ENCODE results near the gene MARK4.
"Not testable (repeated sequence)": the region's sequence is repeated elsewhere in the genome, so short reads cannot be mapped to it uniquely, and the experiment has no call there.

Gene MARK4

DNA sequence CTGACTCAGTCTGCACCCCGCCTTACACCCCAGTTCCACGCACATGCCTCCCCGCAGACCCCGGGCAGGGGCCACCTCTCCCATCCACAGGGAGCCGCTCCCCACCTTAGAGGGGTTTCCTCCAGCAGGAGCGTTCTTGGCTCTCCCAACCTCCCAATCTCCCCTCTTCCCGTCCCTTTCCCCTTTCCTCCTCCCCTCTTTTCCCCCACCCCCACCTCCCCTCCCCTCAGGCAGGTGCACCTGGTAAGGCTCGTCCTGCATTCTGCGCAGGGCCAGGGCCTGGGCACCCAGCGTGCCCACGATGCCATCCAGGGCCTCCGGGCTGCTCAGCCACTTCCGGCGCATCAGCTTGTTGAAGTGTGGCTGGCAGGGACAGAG, 33.1 kb upstream of the MARK4 start:
- peaks cover 35% of the 10 kb centered on the region for H3K27me3 ChIP-seq (ENCODE audit: control insufficient read depth, insufficient read depth, low read length, poor library complexity, severe bottlenecking)
- no peak overlapping the region for H3K27ac ChIP-seq (ENCODE audit: insufficient read depth, low read depth, low read length, poor library complexity, severe bottlenecking)
- H3K36me3 ChIP-seq (ENCODE audit: control insufficient read depth, insufficient read depth, low read length), result no peaks in the 10 kb centered on the region
- H3K4me3 ChIP-seq (ENCODE audit: insufficient read depth, low read depth, low read length), result no peak overlapping the region
- 77 to 84% methylated on average over 14 of the region's 14 CpGs for WGBS, 2 experiments
- no peaks in the 10 kb centered on the region for H3K9me3 ChIP-seq (ENCODE audit: control insufficient read depth, low read length)
- H3K4me1 ChIP-seq (ENCODE audit: control insufficient read depth, insufficient read depth, low read length), result no peaks in the 10 kb centered on the region

DNA sequence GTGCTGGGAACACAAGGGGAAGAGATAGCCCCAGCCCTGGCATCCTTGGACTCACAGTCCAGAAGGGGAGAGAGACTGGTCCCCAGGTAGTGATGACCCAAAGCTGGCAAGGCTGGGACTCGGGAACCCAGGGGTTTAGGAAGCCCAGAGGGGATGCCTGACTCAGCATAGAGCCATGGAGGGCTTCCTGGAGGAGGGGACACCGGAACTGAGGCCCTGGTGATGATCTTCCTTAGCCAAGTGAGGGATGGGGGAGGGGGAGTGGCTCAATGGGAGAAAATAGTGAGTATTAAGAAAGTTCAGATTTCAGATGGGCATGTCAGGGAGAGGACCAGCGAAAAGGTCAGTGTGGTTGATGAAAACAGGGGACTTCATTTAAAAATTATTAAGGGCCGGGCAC, 32.6 kb upstream of the MARK4 start:
- no peak overlapping the region for H3K4me3 ChIP-seq (ENCODE audit: insufficient read depth, low read depth, low read length)
- no peak overlapping the region for H3K27ac ChIP-seq (ENCODE audit: insufficient read depth, low read depth, low read length, poor library complexity, severe bottlenecking)

DNA sequence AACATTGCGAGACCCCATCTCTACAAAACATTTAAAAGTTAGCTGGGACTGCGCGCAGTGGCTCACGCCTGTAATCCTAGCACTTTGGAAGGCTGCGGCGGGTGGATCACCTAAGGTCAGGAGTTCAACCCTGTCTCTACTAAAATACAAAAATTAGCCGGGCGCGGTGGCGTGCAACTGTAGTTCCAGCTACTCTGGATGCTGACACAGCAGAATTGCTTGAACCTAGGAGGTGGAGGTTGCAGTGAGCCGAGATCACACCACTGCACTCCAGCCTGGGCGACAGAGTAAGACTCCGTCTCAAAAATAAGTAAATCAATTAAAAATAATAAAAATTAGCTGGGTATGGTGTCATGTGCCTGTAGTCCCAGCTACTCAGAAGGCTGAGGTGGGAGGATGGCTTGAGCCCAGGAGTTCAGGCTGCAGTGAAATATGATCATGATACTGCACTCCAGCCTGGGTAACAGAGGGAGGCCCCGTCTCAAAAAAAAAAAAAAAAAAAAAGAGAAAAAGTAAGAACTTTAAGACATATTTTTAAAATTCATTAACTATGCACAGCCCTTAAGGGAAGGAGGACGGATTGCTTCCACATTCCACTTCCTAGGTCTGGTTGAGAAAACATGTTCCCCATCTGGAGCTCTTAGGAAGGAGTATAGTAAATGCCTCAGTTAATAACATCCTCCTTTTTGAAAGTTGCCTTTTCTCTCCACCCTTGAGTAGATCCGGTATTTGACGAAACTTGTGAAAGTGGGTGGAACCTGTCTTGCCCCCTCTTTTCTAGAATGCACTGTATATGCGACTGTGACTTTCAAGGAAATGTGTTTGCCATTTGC, 31.9 kb upstream of the MARK4 start:
- H3K4me3 ChIP-seq (ENCODE audit: insufficient read depth, low read depth, low read length), result no peak overlapping the region
- no peaks in the 10 kb centered on the region for H3K4me1 ChIP-seq (ENCODE audit: control insufficient read depth, insufficient read depth, low read length)
- no peak overlapping the region for H3K27ac ChIP-seq (ENCODE audit: insufficient read depth, low read depth, low read length, poor library complexity, severe bottlenecking)
- no peaks in the 10 kb centered on the region for H3K9me3 ChIP-seq (ENCODE audit: control insufficient read depth, low read length)
- peaks cover 35% of the 10 kb centered on the region for H3K27me3 ChIP-seq (ENCODE audit: control insufficient read depth, insufficient read depth, low read length, poor library complexity, severe bottlenecking)
- WGBS, 2 experiments, result 89 to 93% methylated on average over 15 to 17 of the region's 18 CpGs
- H3K36me3 ChIP-seq (ENCODE audit: control insufficient read depth, insufficient read depth, low read length), result no peaks in the 10 kb centered on the region

More for the DNA sequence above, 32.6 kb upstream of the MARK4 start:
- Histone ChIP-seq H3K27me3 (ENCODE audit: control insufficient read depth, insufficient read depth, low read length, poor library complexity, severe bottlenecking) (peaks cover 35% of the 10 kb centered on the region), H3K4me1 (ENCODE audit: control insufficient read depth, insufficient read depth, low read length) (no peaks in the 10 kb centered on the region), H3K36me3 (ENCODE audit: control insufficient read depth, insufficient read depth, low read length) (no peaks in the 10 kb centered on the region), H3K9me3 (ENCODE audit: control insufficient read depth, low read length) (no peaks in the 10 kb centered on the region)
- WGBS, 2 experiments, result 75 to 77% methylated on average over 4 of the region's 4 CpGs

DNA sequence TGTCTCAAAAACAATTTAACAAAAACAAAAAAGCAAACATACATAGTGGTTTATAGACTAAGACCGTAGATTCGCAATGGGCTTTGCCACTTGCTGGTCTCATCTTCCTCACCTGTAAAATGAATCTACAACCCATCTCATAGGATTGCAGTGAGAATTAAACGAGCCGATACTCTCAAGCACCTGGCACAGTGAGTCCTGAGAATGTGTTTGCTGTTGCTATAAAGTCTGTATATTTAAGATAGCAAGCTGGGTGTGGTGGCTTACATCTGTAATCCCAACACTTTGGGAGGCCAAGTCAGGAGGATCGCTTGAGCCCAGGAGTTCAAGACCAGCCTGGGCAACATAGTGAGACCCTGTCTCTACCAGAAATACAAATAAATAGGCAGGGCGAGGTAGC, 28.3 kb upstream of the MARK4 start:
- peaks cover 8% of the 10 kb centered on the region for H3K27me3 ChIP-seq (ENCODE audit: control insufficient read depth, insufficient read depth, low read length, poor library complexity, severe bottlenecking)
- 87 to 95% methylated on average over 6 of the region's 6 CpGs for WGBS, 2 experiments

DNA sequence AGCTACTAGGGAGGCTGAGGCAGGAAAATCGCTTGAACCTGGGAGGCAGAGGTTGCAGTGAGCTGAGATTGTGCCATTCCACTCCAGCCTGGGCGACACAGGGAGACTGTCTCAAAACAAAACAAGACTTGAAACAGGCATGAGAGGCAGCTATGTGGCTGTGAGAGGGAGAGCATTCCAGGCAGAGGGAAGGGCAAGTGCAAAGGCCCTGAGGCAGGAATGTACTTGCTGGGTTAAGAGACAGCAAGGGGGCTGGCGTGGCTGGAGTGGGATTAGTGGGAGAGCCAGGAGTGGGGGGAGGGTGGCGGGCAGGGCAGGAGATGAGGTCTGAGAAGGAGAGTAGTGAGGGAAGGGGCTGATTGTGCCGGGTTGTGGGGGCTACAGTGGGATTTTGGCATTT, 27.2 kb upstream of the MARK4 start:
- H3K27me3 ChIP-seq (ENCODE audit: control insufficient read depth, insufficient read depth, low read length, poor library complexity, severe bottlenecking), result no peaks in the 10 kb centered on the region
- H3K4me3 ChIP-seq (ENCODE audit: insufficient read depth, low read depth, low read length), result no peak overlapping the region
- no peaks in the 10 kb centered on the region for H3K4me1 ChIP-seq (ENCODE audit: control insufficient read depth, insufficient read depth, low read length)
- no peaks in the 10 kb centered on the region for H3K9me3 ChIP-seq (ENCODE audit: control insufficient read depth, low read length)
- no peaks in the 10 kb centered on the region for H3K36me3 ChIP-seq (ENCODE audit: control insufficient read depth, insufficient read depth, low read length)
- WGBS, 2 experiments, result 88 to 93% methylated on average over 5 of the region's 5 CpGs
- H3K27ac ChIP-seq (ENCODE audit: insufficient read depth, low read depth, low read length, poor library complexity, severe bottlenecking), result no peak overlapping the region

More for the DNA sequence above, 28.3 kb upstream of the MARK4 start:
- Histone ChIP-seq H3K27ac (ENCODE audit: insufficient read depth, low read depth, low read length, poor library complexity, severe bottlenecking) (no peak overlapping the region), H3K4me3 (ENCODE audit: insufficient read depth, low read depth, low read length) (no peak overlapping the region), H3K4me1 (ENCODE audit: control insufficient read depth, insufficient read depth, low read length) (no peaks in the 10 kb centered on the region), H3K36me3 (ENCODE audit: control insufficient read depth, insufficient read depth, low read length) (no peaks in the 10 kb centered on the region), H3K9me3 (ENCODE audit: control insufficient read depth, low read length) (no peaks in the 10 kb centered on the region)

DNA sequence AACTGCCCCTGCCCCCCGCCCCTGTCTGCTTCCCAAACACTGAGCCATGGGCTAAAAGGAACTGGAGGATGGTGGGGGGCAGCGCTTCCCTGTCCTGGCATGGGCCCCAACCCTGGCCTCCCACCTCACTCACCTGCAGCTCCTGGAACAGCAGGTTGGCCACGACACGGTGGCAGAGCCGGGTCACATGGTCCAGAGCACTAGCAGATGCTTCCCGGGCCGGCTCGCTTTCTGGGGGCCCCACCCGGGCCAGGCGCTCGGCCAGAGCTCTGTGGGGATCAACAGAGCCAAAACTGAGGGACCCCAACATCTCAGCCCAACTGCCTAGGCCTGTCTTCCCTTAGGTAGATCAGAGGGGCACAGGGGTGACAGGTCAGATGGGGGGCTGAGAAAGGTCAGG, 26.4 kb upstream of the MARK4 start:
- Histone ChIP-seq H3K4me1 (ENCODE audit: control insufficient read depth, insufficient read depth, low read length) (no peaks in the 10 kb centered on the region), H3K4me3 (ENCODE audit: insufficient read depth, low read depth, low read length) (no peak overlapping the region), H3K36me3 (ENCODE audit: control insufficient read depth, insufficient read depth, low read length) (no peaks in the 10 kb centered on the region), H3K27me3 (ENCODE audit: control insufficient read depth, insufficient read depth, low read length, poor library complexity, severe bottlenecking) (no peaks in the 10 kb centered on the region), H3K27ac (ENCODE audit: insufficient read depth, low read depth, low read length, poor library complexity, severe bottlenecking) (no peak overlapping the region), H3K9me3 (ENCODE audit: control insufficient read depth, low read length) (no peaks in the 10 kb centered on the region)
- 83 to 89% methylated on average over 11 of the region's 11 CpGs for WGBS, 2 experiments

DNA sequence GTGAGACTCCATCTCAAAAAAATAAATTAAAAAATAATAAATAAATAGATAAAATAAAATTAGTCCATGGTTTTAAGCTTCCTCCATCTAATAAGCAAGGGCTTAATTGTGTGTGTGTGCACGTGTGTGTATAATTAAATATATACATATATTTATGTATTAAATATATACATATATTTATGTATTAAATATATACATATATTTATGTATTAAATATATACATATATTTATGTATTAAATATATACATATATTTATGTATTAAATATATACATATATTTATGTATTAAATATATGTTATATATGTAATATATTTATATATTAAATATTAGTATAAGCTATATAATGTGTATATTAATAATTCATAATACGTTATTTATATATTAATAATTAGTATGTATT, 22.0 kb upstream of the MARK4 start:
- not testable (repeated sequence) for H3K27me3 ChIP-seq (ENCODE audit: control insufficient read depth, insufficient read depth, low read length, poor library complexity, severe bottlenecking); H3K27ac ChIP-seq (ENCODE audit: insufficient read depth, low read depth, low read length, poor library complexity, severe bottlenecking); H3K4me3 ChIP-seq (ENCODE audit: insufficient read depth, low read depth, low read length); H3K9me3 ChIP-seq (ENCODE audit: control insufficient read depth, low read length); H3K36me3 ChIP-seq (ENCODE audit: control insufficient read depth, insufficient read depth, low read length); H3K4me1 ChIP-seq (ENCODE audit: control insufficient read depth, insufficient read depth, low read length)
- no CpG with 5 or more reads among the region's 2 CpGs for WGBS, 2 experiments

DNA sequence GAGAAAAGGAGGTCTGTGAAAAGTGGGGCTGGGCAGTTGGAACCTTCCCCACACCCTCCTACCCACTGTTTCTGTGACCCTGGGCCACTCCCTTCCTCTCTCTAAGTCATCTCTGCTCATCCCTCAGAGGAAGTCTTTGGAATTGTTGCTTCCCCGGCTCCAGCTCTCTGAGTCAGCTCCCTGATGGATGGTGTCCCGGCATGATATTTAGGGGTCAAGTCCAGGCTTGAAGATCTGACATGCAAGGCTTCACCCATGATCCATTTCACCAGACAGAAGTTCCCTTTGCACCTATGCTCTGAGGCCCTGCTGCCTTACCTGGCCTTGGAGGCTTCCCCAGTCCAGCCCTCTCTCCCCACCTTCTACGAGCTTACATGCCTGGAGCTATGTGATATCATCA, 19.2 kb upstream of the MARK4 start:
- Histone ChIP-seq H3K36me3 (ENCODE audit: control insufficient read depth, insufficient read depth, low read length) (no peaks in the 10 kb centered on the region), H3K9me3 (ENCODE audit: control insufficient read depth, low read length) (no peaks in the 10 kb centered on the region), H3K27me3 (ENCODE audit: control insufficient read depth, insufficient read depth, low read length, poor library complexity, severe bottlenecking) (no peaks in the 10 kb centered on the region), H3K27ac (ENCODE audit: insufficient read depth, low read depth, low read length, poor library complexity, severe bottlenecking) (no peak overlapping the region), H3K4me1 (ENCODE audit: control insufficient read depth, insufficient read depth, low read length) (peaks cover 4% of the 10 kb centered on the region), H3K4me3 (ENCODE audit: insufficient read depth, low read depth, low read length) (no peak overlapping the region)
- 90 to 91% methylated on average over 3 of the region's 3 CpGs for WGBS, 2 experiments

DNA sequence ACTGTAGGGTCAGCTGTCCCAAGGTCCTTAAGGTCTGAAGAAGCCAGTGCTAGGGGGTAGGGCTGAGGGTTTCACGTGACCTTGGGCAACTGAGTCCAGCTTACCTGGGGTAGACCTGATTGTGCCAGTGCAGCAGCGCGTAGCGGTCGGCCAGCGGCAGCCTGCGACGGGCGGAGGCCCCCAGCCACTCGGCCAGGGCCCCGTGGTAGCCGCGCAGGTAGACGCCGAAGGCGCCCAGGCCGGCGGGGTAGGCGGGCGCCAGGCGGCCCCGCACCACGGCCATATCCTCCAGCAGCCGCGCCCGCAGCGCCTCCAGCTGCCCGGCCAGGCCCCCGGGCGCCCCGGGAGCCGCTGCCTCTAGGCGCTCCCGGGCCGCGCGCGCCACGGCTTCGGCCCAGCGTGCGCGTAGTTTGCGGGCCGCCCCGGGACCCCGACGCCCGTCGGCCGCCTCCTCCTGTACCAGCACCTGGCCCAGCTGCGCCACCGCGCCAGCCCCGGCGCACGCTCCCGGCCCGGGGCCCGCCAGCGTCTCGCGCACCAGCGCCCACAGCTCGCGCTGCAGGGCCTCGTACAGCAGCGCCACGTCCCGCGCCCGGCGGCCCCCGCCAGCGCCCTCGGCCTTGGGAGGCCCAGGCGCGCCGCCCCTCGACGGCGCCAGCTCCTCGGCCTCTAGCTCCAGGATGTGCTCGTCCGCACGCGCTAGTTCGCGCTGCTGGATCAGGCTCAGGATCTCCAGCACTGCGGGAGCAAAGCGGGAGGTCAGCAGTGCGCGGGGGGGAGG, 16.8 kb upstream of the MARK4 start:
- Histone ChIP-seq H3K36me3 (ENCODE audit: control insufficient read depth, insufficient read depth, low read length) (no peaks in the 10 kb centered on the region), H3K4me3 (ENCODE audit: insufficient read depth, low read depth, low read length) (no peak overlapping the region), H3K27me3 (ENCODE audit: control insufficient read depth, insufficient read depth, low read length, poor library complexity, severe bottlenecking) (no peaks in the 10 kb centered on the region), H3K4me1 (ENCODE audit: control insufficient read depth, insufficient read depth, low read length) (peaks cover 4% of the 10 kb centered on the region), H3K9me3 (ENCODE audit: control insufficient read depth, low read length) (no peaks in the 10 kb centered on the region), H3K27ac (ENCODE audit: insufficient read depth, low read depth, low read length, poor library complexity, severe bottlenecking) (no peak overlapping the region)
- 91 to 92% methylated on average over 93 of the region's 93 CpGs for WGBS, 2 experiments

DNA sequence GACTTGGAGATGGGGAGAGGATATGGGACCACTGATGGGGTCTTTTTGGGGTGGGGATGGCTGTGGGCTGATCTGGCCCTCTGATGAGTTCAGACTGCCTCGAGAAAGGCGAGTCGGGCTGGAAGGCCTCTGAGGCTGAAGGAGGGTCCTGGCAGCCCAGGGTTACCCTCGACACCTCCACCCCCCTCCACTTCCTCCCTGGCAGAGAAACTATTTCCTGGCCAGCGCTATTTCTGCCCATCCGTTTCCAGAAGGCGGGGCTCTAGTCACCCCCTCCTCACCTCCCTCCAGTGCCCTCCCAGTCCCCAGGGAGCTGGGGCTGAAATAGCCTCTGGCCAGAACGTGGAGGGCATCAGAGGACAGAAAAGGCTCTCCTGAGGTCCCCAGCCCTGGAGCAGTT, 15.6 kb upstream of the MARK4 start:
- no peak overlapping the region for H3K4me3 ChIP-seq (ENCODE audit: insufficient read depth, low read depth, low read length)
- 52 to 55% methylated on average over 8 of the region's 8 CpGs for WGBS, 2 experiments
- H3K27me3 ChIP-seq (ENCODE audit: control insufficient read depth, insufficient read depth, low read length, poor library complexity, severe bottlenecking), result no peaks in the 10 kb centered on the region
- no peaks in the 10 kb centered on the region for H3K9me3 ChIP-seq (ENCODE audit: control insufficient read depth, low read length)
- no peak overlapping the region for H3K27ac ChIP-seq (ENCODE audit: insufficient read depth, low read depth, low read length, poor library complexity, severe bottlenecking)
- H3K36me3 ChIP-seq (ENCODE audit: control insufficient read depth, insufficient read depth, low read length), result no peaks in the 10 kb centered on the region
- H3K4me1 ChIP-seq (ENCODE audit: control insufficient read depth, insufficient read depth, low read length), result peaks cover 4% of the 10 kb centered on the region
